Ishikawa (cell line): Measurements from ENCODE around the gene PRDM1.

Experiments
- CEBPB ChIP-seq: IDR thresholded peaks from 2 replicates; pipeline ENCODE4 v1.6.1; 2012
- CREB1 ChIP-seq: IDR thresholded peaks from 2 replicates; pipeline ENCODE4 v1.6.1; 2012; ENCODE audit warnings: low read depth
- EGR1 ChIP-seq: IDR thresholded peaks from 2 replicates; pipeline ENCODE4 v1.6.1; 2012
- EP300 ChIP-seq: IDR thresholded peaks from 2 replicates; pipeline ENCODE4 v1.6.1; 2012; ENCODE audit warnings: borderline replicate concordance
- FOXM1 ChIP-seq: IDR thresholded peaks from 2 replicates; pipeline ENCODE4 v1.6.1; 2012; ENCODE audit warnings: low read depth, borderline replicate concordance
- MAX ChIP-seq: IDR thresholded peaks from 2 replicates; pipeline ENCODE4 v1.6.1; 2012
- NFIC ChIP-seq: IDR thresholded peaks from 2 replicates; pipeline ENCODE4 v1.6.1; 2012
- RAD21 ChIP-seq: IDR thresholded peaks from 2 replicates; pipeline ENCODE4 v1.6.1; 2012; ENCODE audit warnings: low read depth
- REST ChIP-seq: IDR thresholded peaks from 2 replicates; pipeline ENCODE4 v1.6.1; 2012; ENCODE audit warnings: low read depth, mild to moderate bottlenecking
- TAF1 ChIP-seq: IDR thresholded peaks from 2 replicates; pipeline ENCODE4 v1.6.1; 2012; ENCODE audit warnings: low read depth, mild to moderate bottlenecking
- TCF12 ChIP-seq: IDR thresholded peaks from 2 replicates; pipeline ENCODE4 v1.6.1; 2012; ENCODE audit warnings: low read depth
- TEAD4 ChIP-seq: IDR thresholded peaks from 2 replicates; pipeline ENCODE4 v1.6.1; 2012
- YY1 ChIP-seq: IDR thresholded peaks from 2 replicates; pipeline ENCODE4 v1.6.1; 2012; ENCODE audit warnings: low read depth
- ZBTB7A ChIP-seq: IDR thresholded peaks from 2 replicates; pipeline ENCODE4 v1.6.1; 2012; ENCODE audit warnings: low read depth
- TF ChIP-seq, protein P1 (sequence below): IDR thresholded peaks from 2 replicates; pipeline ENCODE4 v1.6.1; 2012

The PRDM1 gene

DNA sequence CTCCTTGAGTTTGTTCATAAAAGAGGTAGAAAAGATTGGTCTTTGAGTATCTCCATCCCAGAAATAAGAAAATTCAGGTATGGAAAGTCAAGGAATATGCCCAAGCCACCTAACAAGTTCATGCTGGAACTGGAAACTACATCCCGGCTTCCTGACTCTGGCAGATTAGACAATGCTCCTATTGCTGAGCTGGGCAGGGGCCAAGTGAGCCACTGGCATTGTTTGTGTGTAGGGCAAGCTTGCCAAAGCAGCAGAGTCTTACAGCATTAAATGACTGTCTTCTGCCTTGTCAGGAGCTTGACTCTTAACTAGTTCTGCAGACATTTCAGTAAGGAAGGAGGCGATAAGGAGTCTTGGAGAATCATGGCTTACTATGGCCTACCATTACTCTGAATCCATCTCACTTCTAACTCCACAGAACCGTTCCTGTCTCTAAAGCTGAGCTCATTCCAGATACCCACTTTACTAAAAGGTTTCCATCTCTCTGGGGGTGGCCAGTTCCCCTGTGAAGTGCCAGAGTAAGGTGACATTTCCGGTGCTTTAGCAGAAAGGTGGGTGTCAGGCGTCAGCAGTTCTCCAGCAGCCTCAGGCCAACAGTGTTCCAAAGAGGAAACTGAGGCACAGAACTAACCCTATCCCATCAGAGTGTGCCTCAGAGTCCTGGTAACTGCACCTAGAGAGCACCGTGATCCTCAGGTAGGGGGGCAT is 30.1 kb downstream of the PRDM1 start:
- no peak for TF ChIP-seq MAX
- no peak for TF ChIP-seq NFIC
- no peak for TF ChIP-seq EGR1
- no peak for TF ChIP-seq ZBTB7A
- no peak for TF ChIP-seq FOXM1
- no peak for TF ChIP-seq TEAD4
- TF ChIP-seq RAD21, result no peak
- no peak for TF ChIP-seq EP300
- TF ChIP-seq TCF12, result no peak
- TF ChIP-seq, protein P1, sequence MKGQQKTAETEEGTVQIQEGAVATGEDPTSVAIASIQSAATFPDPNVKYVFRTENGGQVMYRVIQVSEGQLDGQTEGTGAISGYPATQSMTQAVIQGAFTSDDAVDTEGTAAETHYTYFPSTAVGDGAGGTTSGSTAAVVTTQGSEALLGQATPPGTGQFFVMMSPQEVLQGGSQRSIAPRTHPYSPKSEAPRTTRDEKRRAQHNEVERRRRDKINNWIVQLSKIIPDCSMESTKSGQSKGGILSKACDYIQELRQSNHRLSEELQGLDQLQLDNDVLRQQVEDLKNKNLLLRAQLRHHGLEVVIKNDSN, result no peak
- no peak for TF ChIP-seq YY1
- no peak for TF ChIP-seq CREB1
- TF ChIP-seq REST, result no peak
- TF ChIP-seq TAF1, result no peak
- no peak for TF ChIP-seq CEBPB

DNA sequence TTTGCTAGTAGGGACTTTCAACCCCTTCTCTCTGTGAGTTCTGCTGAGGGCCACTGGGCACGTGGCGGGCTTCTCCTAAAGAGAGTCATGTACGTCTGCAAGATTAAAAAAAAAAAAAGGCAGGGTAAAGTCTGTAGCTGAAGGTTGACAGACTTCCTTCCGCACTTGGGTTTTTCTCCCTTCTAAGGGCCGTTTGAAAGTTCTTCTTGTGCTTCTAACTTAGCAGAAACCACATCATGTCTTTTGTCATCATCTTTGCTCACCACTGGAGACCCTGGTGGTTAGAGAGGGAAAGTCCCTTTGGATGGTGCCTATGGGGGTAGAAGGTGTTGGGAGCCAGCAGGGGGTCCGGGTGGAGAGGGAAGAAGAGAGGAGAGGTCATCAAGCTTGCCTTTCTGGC is 31.4 kb downstream of the PRDM1 start:
- TF ChIP-seq CEBPB (no peak), ZBTB7A (no peak), YY1 (no peak), RAD21 (no peak), FOXM1 (no peak), EP300 (no peak), EGR1 (no peak), TCF12 (no peak), TAF1 (no peak), NFIC (no peak), CREB1 (no peak), REST (no peak), MAX (no peak), TEAD4 (no peak)
- TF ChIP-seq, protein P1, result no peak

- TF ChIP-seq TEAD4 (no peak), EP300 (no peak), EGR1 (no peak), CEBPB (no peak), NFIC (no peak), FOXM1 (no peak), MAX (no peak), TCF12 (no peak), ZBTB7A (no peak), TAF1 (no peak), RAD21 (no peak), CREB1 (no peak), REST (no peak), YY1 (no peak)
- TF ChIP-seq, protein P1, result no peak
Measured at GRCh38 chr6:106118835-106119431, 32.8 kb downstream of the PRDM1 start.
